NT2/D1 (cell line): ENCODE measurements around the gene GDF7.

ENCODE experiments used
- YY1 ChIP-seq: IDR thresholded peaks from 2 replicates; pipeline ENCODE4 v1.6.1; 2011; ENCODE audit not compliant: insufficient read length, insufficient read depth
- ZNF274 ChIP-seq: IDR thresholded peaks from 2 replicates; pipeline ENCODE4 v1.6.1; 2011; ENCODE audit warnings: mild to moderate bottlenecking, low read depth, low read length

- TF ChIP-seq ZNF274 (no peak), YY1 (no peak)
Measured at GRCh38 chr2:20678780-20679179, 11.8 kb downstream of the GDF7 start.
